ENCODE measurements around the gene SHE. TPM values are rescaled to one million over a fixed set of nuclear protein-coding genes. Genes with fewer than 3 reads are reported as not detected.

The SHE gene
- total RNA-seq, 2 donors from 2014 or later, result 10.8 to 19.9 TPM

GRCh38 chr1:154521695-154522094 is 19.5 kb upstream of the SHE start:
- Histone ChIP-seq H3K36me3 (no peaks in the 10 kb centered on the region), H3K27ac (no peak overlapping the region), H3K4me3 (no peak overlapping the region), H3K4me1 (peaks cover 0 to 18% of the 10 kb centered on the region in 2 donors), H3K27me3 (no peaks in the 10 kb centered on the region), H3K9me3 (no peaks in the 10 kb centered on the region)
- DNase-seq (ENCODE audit: low spot score), result no peak
- no peak for TF ChIP-seq CTCF (IDR thresholded peaks at IDR 0.05)

- no peak overlapping the region for H3K4me3 ChIP-seq
- no peak overlapping the region for H3K27ac ChIP-seq
Observed at GRCh38 chr1:154520333-154520732, 18.1 kb upstream of the SHE start.

GRCh38 chr1:154519591-154519991 is 17.4 kb upstream of the SHE start:
- DNase-seq (ENCODE audit: low spot score), result no peak
- Histone ChIP-seq H3K4me1 (peaks cover 0 to 18% of the 10 kb centered on the region in 2 donors), H3K36me3 (no peaks in the 10 kb centered on the region), H3K27me3 (no peaks in the 10 kb centered on the region), H3K27ac (no peak overlapping the region), H3K4me3 (no peak overlapping the region), H3K9me3 (no peaks in the 10 kb centered on the region)
- no peak for TF ChIP-seq CTCF (IDR thresholded peaks at IDR 0.05)

More at GRCh38 chr1:154520333-154520732, 18.1 kb upstream of the SHE start:
- Histone ChIP-seq H3K9me3 (no peaks in the 10 kb centered on the region), H3K36me3 (no peaks in the 10 kb centered on the region), H3K27me3 (no peaks in the 10 kb centered on the region), H3K4me1 (peaks cover 0 to 18% of the 10 kb centered on the region in 2 donors)
- no peak for TF ChIP-seq CTCF (IDR thresholded peaks at IDR 0.05)
- no peak for DNase-seq (ENCODE audit: low spot score)

GRCh38 chr1:154517661-154518060 is 15.4 kb upstream of the SHE start:
- Histone ChIP-seq H3K4me3 (no peak overlapping the region), H3K27ac (no peak overlapping the region), H3K36me3 (no peaks in the 10 kb centered on the region), H3K4me1 (peaks cover 0 to 18% of the 10 kb centered on the region in 2 donors), H3K9me3 (no peaks in the 10 kb centered on the region), H3K27me3 (no peaks in the 10 kb centered on the region)
- TF ChIP-seq CTCF (IDR thresholded peaks at IDR 0.05), result no peak
- no peak for DNase-seq (ENCODE audit: low spot score)

- H3K4me3 ChIP-seq, result no peak overlapping the region
- DNase-seq (ENCODE audit: low spot score), result no peak
- H3K36me3 ChIP-seq, result no peaks in the 10 kb centered on the region
- H3K9me3 ChIP-seq, result no peaks in the 10 kb centered on the region
- no peak for TF ChIP-seq CTCF (IDR thresholded peaks at IDR 0.05)
- H3K4me1 ChIP-seq, result no peaks in the 10 kb centered on the region
- H3K27ac ChIP-seq, result no peak overlapping the region
- no peaks in the 10 kb centered on the region for H3K27me3 ChIP-seq
Observed at GRCh38 chr1:154514066-154514553, 11.9 kb upstream of the SHE start.

- DNase-seq (ENCODE audit: low spot score), result no peak
- Histone ChIP-seq H3K4me1 (no peaks in the 10 kb centered on the region), H3K9me3 (no peaks in the 10 kb centered on the region), H3K36me3 (no peaks in the 10 kb centered on the region), H3K27ac (no peak overlapping the region), H3K27me3 (no peaks in the 10 kb centered on the region), H3K4me3 (no peak overlapping the region)
- no peak for TF ChIP-seq CTCF (IDR thresholded peaks at IDR 0.05)
Observed at GRCh38 chr1:154512760-154513159, 10.5 kb upstream of the SHE start.

All from right atrium auricular region (tissue), 2 donors.